Measurements from ENCODE around the gene LRIG3. TPM values are rescaled to one million over a fixed set of nuclear protein-coding genes. Genes with fewer than 3 reads are reported as not detected.

LRIG3 gene, protein sequence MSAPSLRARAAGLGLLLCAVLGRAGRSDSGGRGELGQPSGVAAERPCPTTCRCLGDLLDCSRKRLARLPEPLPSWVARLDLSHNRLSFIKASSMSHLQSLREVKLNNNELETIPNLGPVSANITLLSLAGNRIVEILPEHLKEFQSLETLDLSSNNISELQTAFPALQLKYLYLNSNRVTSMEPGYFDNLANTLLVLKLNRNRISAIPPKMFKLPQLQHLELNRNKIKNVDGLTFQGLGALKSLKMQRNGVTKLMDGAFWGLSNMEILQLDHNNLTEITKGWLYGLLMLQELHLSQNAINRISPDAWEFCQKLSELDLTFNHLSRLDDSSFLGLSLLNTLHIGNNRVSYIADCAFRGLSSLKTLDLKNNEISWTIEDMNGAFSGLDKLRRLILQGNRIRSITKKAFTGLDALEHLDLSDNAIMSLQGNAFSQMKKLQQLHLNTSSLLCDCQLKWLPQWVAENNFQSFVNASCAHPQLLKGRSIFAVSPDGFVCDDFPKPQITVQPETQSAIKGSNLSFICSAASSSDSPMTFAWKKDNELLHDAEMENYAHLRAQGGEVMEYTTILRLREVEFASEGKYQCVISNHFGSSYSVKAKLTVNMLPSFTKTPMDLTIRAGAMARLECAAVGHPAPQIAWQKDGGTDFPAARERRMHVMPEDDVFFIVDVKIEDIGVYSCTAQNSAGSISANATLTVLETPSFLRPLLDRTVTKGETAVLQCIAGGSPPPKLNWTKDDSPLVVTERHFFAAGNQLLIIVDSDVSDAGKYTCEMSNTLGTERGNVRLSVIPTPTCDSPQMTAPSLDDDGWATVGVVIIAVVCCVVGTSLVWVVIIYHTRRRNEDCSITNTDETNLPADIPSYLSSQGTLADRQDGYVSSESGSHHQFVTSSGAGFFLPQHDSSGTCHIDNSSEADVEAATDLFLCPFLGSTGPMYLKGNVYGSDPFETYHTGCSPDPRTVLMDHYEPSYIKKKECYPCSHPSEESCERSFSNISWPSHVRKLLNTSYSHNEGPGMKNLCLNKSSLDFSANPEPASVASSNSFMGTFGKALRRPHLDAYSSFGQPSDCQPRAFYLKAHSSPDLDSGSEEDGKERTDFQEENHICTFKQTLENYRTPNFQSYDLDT
- under 1 TPM; 0.09 to 0.14 TPM for total RNA-seq

DNA sequence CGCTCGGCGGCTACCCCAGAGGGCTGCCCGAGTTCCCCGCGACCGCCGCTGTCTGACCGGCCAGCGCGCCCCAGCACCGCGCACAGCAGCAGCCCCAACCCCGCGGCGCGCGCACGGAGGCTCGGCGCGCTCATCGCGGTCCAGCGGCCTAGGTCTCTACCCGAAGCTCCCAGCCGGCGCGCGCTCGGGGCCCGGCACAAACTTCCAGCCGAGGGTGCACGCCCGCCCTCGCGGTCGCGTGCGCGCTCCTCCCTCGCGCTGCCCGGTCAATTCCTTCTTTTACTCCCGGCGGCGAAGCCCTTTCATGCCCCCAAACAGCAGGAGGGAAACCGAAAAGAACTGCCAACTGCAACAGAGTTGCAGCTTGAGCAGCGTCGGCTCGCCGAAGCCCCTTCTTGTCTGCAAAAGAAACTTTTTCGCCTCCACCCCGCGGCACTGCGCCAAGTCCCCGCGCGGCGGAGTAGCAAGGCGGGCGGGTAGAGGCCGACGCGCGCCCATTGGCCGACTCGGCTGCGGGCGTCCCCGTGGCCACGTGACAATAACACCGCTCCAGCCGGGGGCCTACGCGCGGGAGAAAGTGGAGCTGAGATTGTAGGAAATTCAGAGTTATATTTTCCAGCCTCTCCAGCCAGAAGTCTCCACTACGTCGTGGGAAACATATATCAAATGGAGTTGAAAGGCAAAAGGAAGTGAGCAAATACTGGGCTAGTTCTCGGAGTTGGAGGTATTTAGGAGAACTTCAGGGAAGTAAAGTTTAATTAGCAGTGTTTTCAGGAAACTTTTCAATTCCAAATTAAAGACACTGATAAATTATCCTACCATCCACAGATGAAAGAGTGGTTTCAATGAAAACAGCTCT lies at the start of gene LRIG3:
Gene LRIG3, minus strand, starts transcription at position 403 of the 859 bp plus-strand sequence. Its CDS starts 269 bp downstream, at position 134.
- intact Hi-C loops (cut with DNase I, micrococcal nuclease), result no loop called here
- Mint-ChIP-seq H3K4me1 (peaks cover 8% of the 10 kb centered on the region), H3K27ac (no peak within 1 kb of the TSS), H3K36me3 (ENCODE audit: low read depth) (no peaks in the 10 kb centered on the region), H3K4me3 (peak within 1 kb of the TSS; percentile 48), H3K9me3 (ENCODE audit: low read depth) (no peaks in the 10 kb centered on the region), H3K27me3 (peaks cover 39% of the 10 kb centered on the region)
- ChIA-PET POLR2A (no interaction called here), CTCF (interaction anchor here (0.6 kb wide), 1 partner anchor 39 kb away, joined by 3 read pairs; no protein-coding TSS in a partner anchor)
- peak; percentile 46 for DNase-seq
- ATAC-seq, result peak; percentile 73

- no peaks in the 10 kb centered on the region for H3K9me3 Mint-ChIP-seq (ENCODE audit: low read depth)
- no peaks in the 10 kb centered on the region for H3K4me1 Mint-ChIP-seq
- POLR2A ChIA-PET, result no interaction called here
- H3K36me3 Mint-ChIP-seq (ENCODE audit: low read depth), result no peaks in the 10 kb centered on the region
- DNase-seq, result no peak
- intact Hi-C loops (cut with DNase I, micrococcal nuclease), result no loop called here
- H3K27me3 Mint-ChIP-seq, result no peaks in the 10 kb centered on the region
- no peak for ATAC-seq
- H3K27ac Mint-ChIP-seq, result no peak overlapping the region
- CTCF ChIA-PET, result interaction anchor here (0.5 kb wide), 1 partner anchor 992 kb away, joined by 3 read pairs; no protein-coding TSS in a partner anchor
- no peak overlapping the region for H3K4me3 Mint-ChIP-seq
These were observed 48.9 kb upstream of the LRIG3 start for GRCh38 chr12:58969237-58969636.

GRCh38 chr12:58967561-58967960 lies 47.3 kb upstream of the LRIG3 start:
- CTCF ChIA-PET, result no interaction called here
- ATAC-seq (no peak), DNase-seq (no peak)
- Mint-ChIP-seq H3K4me3 (no peak overlapping the region), H3K4me1 (no peaks in the 10 kb centered on the region), H3K27ac (no peak overlapping the region), H3K36me3 (ENCODE audit: low read depth) (no peaks in the 10 kb centered on the region), H3K27me3 (no peaks in the 10 kb centered on the region), H3K9me3 (ENCODE audit: low read depth) (no peaks in the 10 kb centered on the region)
- intact Hi-C loops (cut with DNase I, micrococcal nuclease), result no loop called here
- POLR2A ChIA-PET, result no interaction called here

GRCh38 chr12:58966939-58967338 lies 46.6 kb upstream of the LRIG3 start:
- no peaks in the 10 kb centered on the region for H3K9me3 Mint-ChIP-seq (ENCODE audit: low read depth)
- DNase-seq (no peak), ATAC-seq (no peak)
- intact Hi-C loops (cut with DNase I, micrococcal nuclease), result no loop called here
- ChIA-PET POLR2A (no interaction called here), CTCF (no interaction called here)
- H3K4me1 Mint-ChIP-seq, result no peaks in the 10 kb centered on the region
- H3K27me3 Mint-ChIP-seq, result no peaks in the 10 kb centered on the region
- no peak overlapping the region for H3K4me3 Mint-ChIP-seq
- no peaks in the 10 kb centered on the region for H3K36me3 Mint-ChIP-seq (ENCODE audit: low read depth)
- H3K27ac Mint-ChIP-seq, result no peak overlapping the region

GRCh38 chr12:58965568-58965967 lies 45.3 kb upstream of the LRIG3 start:
- Mint-ChIP-seq H3K9me3 (ENCODE audit: low read depth) (no peaks in the 10 kb centered on the region), H3K27me3 (no peaks in the 10 kb centered on the region), H3K4me1 (no peaks in the 10 kb centered on the region), H3K27ac (no peak overlapping the region), H3K4me3 (no peak overlapping the region), H3K36me3 (ENCODE audit: low read depth) (no peaks in the 10 kb centered on the region)
- ATAC-seq (no peak), DNase-seq (no peak)
- ChIA-PET CTCF (no interaction called here), POLR2A (no interaction called here)
- intact Hi-C loops (cut with DNase I, micrococcal nuclease), result no loop called here

- ChIA-PET POLR2A (no interaction called here), CTCF (no interaction called here)
- H3K27ac Mint-ChIP-seq, result no peak overlapping the region
- intact Hi-C loops (cut with DNase I, micrococcal nuclease), result no loop called here
- no peaks in the 10 kb centered on the region for H3K4me1 Mint-ChIP-seq
- no peaks in the 10 kb centered on the region for H3K9me3 Mint-ChIP-seq (ENCODE audit: low read depth)
- H3K36me3 Mint-ChIP-seq (ENCODE audit: low read depth), result no peaks in the 10 kb centered on the region
- H3K4me3 Mint-ChIP-seq, result no peak overlapping the region
- no peaks in the 10 kb centered on the region for H3K27me3 Mint-ChIP-seq
- ATAC-seq (no peak), DNase-seq (no peak)
These were observed 43.5 kb upstream of the LRIG3 start for GRCh38 chr12:58963844-58964243.

GRCh38 chr12:58961906-58962305 lies 41.6 kb upstream of the LRIG3 start:
- no peaks in the 10 kb centered on the region for H3K36me3 Mint-ChIP-seq (ENCODE audit: low read depth)
- DNase-seq (no peak), ATAC-seq (no peak)
- ChIA-PET POLR2A (no interaction called here), CTCF (interaction anchor here (0.7 kb wide), 1 partner anchor 1056 kb away, joined by 3 read pairs; no protein-coding TSS in a partner anchor)
- no peak overlapping the region for H3K4me3 Mint-ChIP-seq
- H3K9me3 Mint-ChIP-seq (ENCODE audit: low read depth), result no peaks in the 10 kb centered on the region
- no peaks in the 10 kb centered on the region for H3K4me1 Mint-ChIP-seq
- H3K27me3 Mint-ChIP-seq, result no peaks in the 10 kb centered on the region
- intact Hi-C loops (cut with DNase I, micrococcal nuclease), result no loop called here
- H3K27ac Mint-ChIP-seq, result no peak overlapping the region

DNA sequence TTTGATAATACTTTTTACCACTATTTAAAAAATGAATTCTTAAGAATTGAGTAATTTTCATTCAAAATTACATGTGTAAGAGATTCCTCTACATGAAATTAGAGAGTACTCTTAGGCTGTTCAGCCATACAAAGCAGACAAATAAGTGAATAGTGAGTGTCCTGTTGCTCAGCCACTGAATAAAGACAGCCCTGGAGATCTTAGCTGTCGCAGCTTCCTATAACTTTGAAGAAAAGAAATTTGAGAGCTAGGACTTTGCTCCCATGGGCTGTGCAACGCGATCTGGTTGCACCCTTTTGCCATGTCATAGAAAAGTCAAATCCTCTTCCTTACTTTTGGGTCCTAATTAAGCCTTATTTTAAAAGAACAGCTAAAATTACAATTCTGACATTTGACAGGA lies 40.9 kb upstream of the LRIG3 start:
- ATAC-seq (no peak), DNase-seq (no peak)
- CTCF ChIA-PET, result no interaction called here
- Mint-ChIP-seq H3K4me3 (no peak overlapping the region), H3K36me3 (ENCODE audit: low read depth) (no peaks in the 10 kb centered on the region), H3K9me3 (ENCODE audit: low read depth) (no peaks in the 10 kb centered on the region), H3K4me1 (no peaks in the 10 kb centered on the region), H3K27ac (no peak overlapping the region), H3K27me3 (no peaks in the 10 kb centered on the region)
- POLR2A ChIA-PET, result no interaction called here
- intact Hi-C loops (cut with DNase I, micrococcal nuclease), result no loop called here

DNA sequence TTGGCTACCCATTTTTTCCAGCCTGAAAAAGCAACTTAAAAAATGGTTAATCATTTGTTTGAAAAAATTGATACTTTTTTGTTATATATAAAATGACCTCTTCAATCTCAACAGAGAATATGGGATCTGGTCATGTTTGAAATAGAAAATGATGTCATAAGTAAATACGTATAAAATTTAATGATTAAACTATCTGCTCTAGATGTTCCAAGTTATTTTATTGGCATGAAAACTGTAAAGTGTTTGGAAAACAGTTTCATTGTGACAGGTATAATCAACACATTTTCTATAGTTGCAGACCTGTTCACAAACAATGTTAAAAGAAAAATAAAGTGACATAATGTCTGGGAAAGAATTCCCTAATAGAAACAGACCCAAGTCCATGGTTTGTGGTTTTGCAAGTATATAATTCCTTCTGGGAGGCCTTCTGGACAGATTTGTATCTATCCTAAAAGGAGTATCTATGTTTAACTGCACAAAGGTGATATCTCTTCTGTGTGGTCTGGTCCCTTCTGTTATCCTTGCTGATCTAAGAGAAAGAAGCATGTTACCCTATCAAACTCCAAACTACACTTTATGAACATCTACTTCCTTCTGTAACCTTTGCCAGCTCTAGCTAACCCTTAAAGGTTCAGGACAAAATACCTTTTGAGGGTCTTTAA lies 39.5 kb upstream of the LRIG3 start:
- Mint-ChIP-seq H3K9me3 (ENCODE audit: low read depth) (no peaks in the 10 kb centered on the region), H3K4me1 (no peaks in the 10 kb centered on the region), H3K27ac (no peak overlapping the region), H3K36me3 (ENCODE audit: low read depth) (no peaks in the 10 kb centered on the region), H3K4me3 (no peak overlapping the region), H3K27me3 (no peaks in the 10 kb centered on the region)
- DNase-seq (no peak), ATAC-seq (no peak)
- ChIA-PET POLR2A (no interaction called here), CTCF (no interaction called here)
- intact Hi-C loops (cut with DNase I, micrococcal nuclease), result no loop called here

DNA sequence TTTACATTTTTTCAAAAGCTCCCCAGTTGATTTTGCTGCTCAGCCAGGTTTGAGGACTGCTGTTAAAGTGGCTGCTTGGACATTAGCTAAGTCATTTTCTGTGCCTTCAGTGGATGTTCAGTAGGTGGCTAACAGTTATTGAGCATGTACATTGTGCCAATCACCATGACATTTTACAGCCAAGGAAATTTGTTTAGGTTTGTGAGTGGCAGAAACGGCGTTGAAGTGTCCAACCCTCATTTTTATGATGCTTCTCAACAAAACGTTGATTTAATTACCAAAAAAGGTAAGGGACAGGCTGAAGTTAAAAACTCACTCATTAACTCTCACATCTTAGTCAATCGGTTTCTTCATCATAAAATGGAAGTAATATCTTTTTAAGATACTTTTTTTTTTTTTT lies 37.0 kb upstream of the LRIG3 start:
- no peaks in the 10 kb centered on the region for H3K4me1 Mint-ChIP-seq
- POLR2A ChIA-PET, result no interaction called here
- no peak for ATAC-seq
- no peak for DNase-seq
- H3K27ac Mint-ChIP-seq, result no peak overlapping the region
- CTCF ChIA-PET, result no interaction called here
- H3K36me3 Mint-ChIP-seq (ENCODE audit: low read depth), result no peaks in the 10 kb centered on the region
- no peaks in the 10 kb centered on the region for H3K9me3 Mint-ChIP-seq (ENCODE audit: low read depth)
- H3K27me3 Mint-ChIP-seq, result no peaks in the 10 kb centered on the region
- H3K4me3 Mint-ChIP-seq, result no peak overlapping the region
- intact Hi-C loops (cut with DNase I, micrococcal nuclease), result no loop called here

- intact Hi-C loops (cut with DNase I, micrococcal nuclease), result no loop called here
- POLR2A ChIA-PET, result no interaction called here
These were observed 35.5 kb upstream of the LRIG3 start for GRCh38 chr12:58955849-58956248.

More at GRCh38 chr12:58955849-58956248, 35.5 kb upstream of the LRIG3 start:
- ATAC-seq (no peak), DNase-seq (no peak)
- Mint-ChIP-seq H3K4me3 (no peak overlapping the region), H3K9me3 (ENCODE audit: low read depth) (no peaks in the 10 kb centered on the region), H3K4me1 (no peaks in the 10 kb centered on the region), H3K27ac (no peak overlapping the region), H3K27me3 (no peaks in the 10 kb centered on the region), H3K36me3 (ENCODE audit: low read depth) (no peaks in the 10 kb centered on the region)
- CTCF ChIA-PET, result no interaction called here

All from activated CD4-positive, alpha-beta T cell treated with anti-CD3 and anti-CD28 coated beads for 36 hours (primary cell).